HG02623 (cell line): ENCODE data around the gene MARF1.

Experiments
- ATAC-seq: cut with Tn5 transposase; IDR thresholded peaks from one replicate; pipeline ENCODE4 v1.9.1; 2021; ENCODE audit warnings: moderate library complexity; ENCODE audit not compliant: unreplicated experiment

Gene MARF1

GRCh38 chr16:15601212-15601879 is 41.6 kb downstream of the MARF1 start:
- ATAC-seq, result no peak

- ATAC-seq, result no peak
Observed at GRCh38 chr16:15599303-15600070, 43.5 kb downstream of the MARF1 start.

- ATAC-seq, result no peak
Observed at GRCh38 chr16:15598648-15599190, 44.2 kb downstream of the MARF1 start.

- ATAC-seq, result no peak
Observed at GRCh38 chr16:15597822-15598647, 44.9 kb downstream of the MARF1 start.

GRCh38 chr16:15597135-15597534 is 45.8 kb downstream of the MARF1 start:
- ATAC-seq, result no peak

GRCh38 chr16:15594711-15595320 is 48.1 kb downstream of the MARF1 start:
- ATAC-seq, result no peak

- ATAC-seq, result no peak
Observed at GRCh38 chr16:15593235-15593634, 49.7 kb downstream of the MARF1 start.

GRCh38 chr16:15592324-15592723 is 50.6 kb downstream of the MARF1 start:
- no peak for ATAC-seq

GRCh38 chr16:15587152-15587825 is 55.7 kb downstream of the MARF1 start:
- ATAC-seq, result no peak

- ATAC-seq, result no peak
Observed at GRCh38 chr16:15586716-15587115, 56.2 kb downstream of the MARF1 start.

- ATAC-seq, result no peak
Observed at GRCh38 chr16:15585956-15586355, 57.0 kb downstream of the MARF1 start.

- no peak for ATAC-seq
Observed at GRCh38 chr16:15583526-15583925, 59.4 kb downstream of the MARF1 start.

GRCh38 chr16:15581127-15581815 is 61.7 kb downstream of the MARF1 start:
- no peak for ATAC-seq

- no peak for ATAC-seq
Observed at GRCh38 chr16:15578824-15579223, 64.1 kb downstream of the MARF1 start.

- ATAC-seq, result no peak
Observed at GRCh38 chr16:15576960-15577958, 65.7 kb downstream of the MARF1 start.

- ATAC-seq, result no peak
Observed at GRCh38 chr16:15575293-15576049, 67.5 kb downstream of the MARF1 start.

- no peak for ATAC-seq
Observed at GRCh38 chr16:15574614-15574948, 68.4 kb downstream of the MARF1 start.
